G401.6 (cell line): ENCODE results near the gene SRC.

Experiments used
- FAIRE-seq: peaks from 2 replicates; lab custom pipeline; 2012; peaks lifted over from hg19 to GRCh38; lab: Jason Lieb, UNC

The SRC gene

GRCh38 chr20:37430778-37431460 lies 85.0 kb downstream of the SRC start:
- no peak for FAIRE-seq

GRCh38 chr20:37431786-37432185 lies 85.8 kb downstream of the SRC start:
- FAIRE-seq, result no peak

GRCh38 chr20:37432606-37433005 lies 86.7 kb downstream of the SRC start:
- FAIRE-seq, result no peak

GRCh38 chr20:37435607-37436006 lies 89.7 kb downstream of the SRC start:
- no peak for FAIRE-seq

GRCh38 chr20:37436527-37437186 lies 90.7 kb downstream of the SRC start:
- FAIRE-seq, result no peak

GRCh38 chr20:37437676-37438075 lies 91.7 kb downstream of the SRC start:
- FAIRE-seq, result no peak

GRCh38 chr20:37438464-37439222 lies 92.7 kb downstream of the SRC start:
- no peak for FAIRE-seq

GRCh38 chr20:37439223-37439933 lies 93.4 kb downstream of the SRC start:
- FAIRE-seq, result no peak

- no peak for FAIRE-seq
Measured at GRCh38 chr20:37441023-37441422, 95.1 kb downstream of the SRC start.

- FAIRE-seq, result no peak
Measured at GRCh38 chr20:37442547-37442946, 96.6 kb downstream of the SRC start.

- no peak for FAIRE-seq
Measured at GRCh38 chr20:37442986-37443385, 97.0 kb downstream of the SRC start.

GRCh38 chr20:37443596-37443995 lies 97.7 kb downstream of the SRC start:
- FAIRE-seq, result no peak

GRCh38 chr20:37445041-37445440 lies 99.1 kb downstream of the SRC start:
- FAIRE-seq, result no peak

- FAIRE-seq, result no peak
Measured at GRCh38 chr20:37446286-37447032, 100.5 kb downstream of the SRC start.

GRCh38 chr20:37447688-37448087 lies 101.7 kb downstream of the SRC start:
- no peak for FAIRE-seq

- FAIRE-seq, result no peak
Measured at GRCh38 chr20:37449276-37449675, 103.3 kb downstream of the SRC start.

- FAIRE-seq, result no peak
Measured at GRCh38 chr20:37450344-37450743, 104.4 kb downstream of the SRC start.

GRCh38 chr20:37451616-37452015 lies 105.7 kb downstream of the SRC start:
- no peak for FAIRE-seq

- FAIRE-seq, result no peak
Measured at GRCh38 chr20:37452236-37452635, 106.3 kb downstream of the SRC start.

- no peak for FAIRE-seq
Measured at GRCh38 chr20:37453288-37453687, 107.3 kb downstream of the SRC start.

GRCh38 chr20:37453836-37454235 lies 107.9 kb downstream of the SRC start:
- FAIRE-seq, result no peak
